Heart right ventricle (tissue), 16 donors: ENCODE data around the gene NEK11. TPM values are rescaled to one million over a fixed set of nuclear protein-coding genes. Genes with fewer than 3 reads are reported as not detected.
A peak's percentile ranks its signal among the peaks of the same experiment; 100 is the strongest.
"Not testable (repeated sequence)": the region's sequence is repeated elsewhere in the genome, so short reads cannot be mapped to it uniquely, and the experiment has no call there.

Source experiments
- ATAC-seq, 8 donors: fragments of 200-7000 bp; cut with Tn5 transposase; one replicate each; pipeline ENCODE4 v1.9.1; 2020; ENCODE audit warnings: mild to moderate bottlenecking in 8 of 8, moderate library complexity in 8 of 8, moderate number of reproducible peaks in 1 of 8
- DNase-seq, 2 donors: peaks; one replicate each; pipeline ENCODE4 v3.0.0-alpha.2; 2020
- H3K27ac ChIP-seq, 10 donors: fragments of 200-600 bp; sonication (generic) in 2 of 10; one replicate each; pipeline versions ENCODE4 v1.5.0 to v1.8.0; 2020 to 2022; ENCODE audit warnings: mild to moderate bottlenecking in 3 of 10
- H3K27me3 ChIP-seq, 7 donors: fragments of 200-600 bp; one replicate each; pipeline ENCODE4 v1.8.0; 2021 to 2022; ENCODE audit warnings: mild to moderate bottlenecking in 2 of 7
- H3K36me3 ChIP-seq, 9 donors: fragments of 200-600 bp; sonication (generic) in 1 of 9; one replicate each; pipeline versions ENCODE4 v1.5.0 to v1.8.0; 2020 to 2022; ENCODE audit warnings: mild to moderate bottlenecking in 2 of 9
- H3K4me1 ChIP-seq, 9 donors: fragments of 200-600 bp; sonication (generic) in 1 of 9; one replicate each; pipeline versions ENCODE4 v1.5.0 to v1.8.0; 2020 to 2022; ENCODE audit warnings: mild to moderate bottlenecking in 4 of 9
- H3K4me3 ChIP-seq, 10 donors: fragments of 200-600 bp; sonication (generic) in 2 of 10; one replicate each; pipeline versions ENCODE4 v1.5.0 to v1.8.0; 2020 to 2022; ENCODE audit warnings: mild to moderate bottlenecking in 7 of 10, moderate library complexity in 2 of 10
- H3K9me3 ChIP-seq, 11 donors: fragments of 200-600 bp in 10 of 11; sonication (generic) in 2 of 11; one replicate each; pipeline versions ENCODE4 v1.5.0 to v1.8.0; 2013 to 2022; ENCODE audit warnings: mild to moderate bottlenecking in 2 of 11, control low read depth in 1 of 11, moderate library complexity in 1 of 11
- WGBS, 2 donors: extraction: QIAGEN DNeasy Blood & Tissue Kit; methylation state at CpG; one replicate each; pipeline ENCODE4 v1.1.7; 2013; ENCODE audit warnings: inconsistent platforms in 1 of 2; 5-methylcytosine and 5-hydroxymethylcytosine counted together
- intact Hi-C, 10 donors: fragments of 100-400 bp; cut with DNase I; formaldehyde crosslinking; loops; one replicate each; pipeline versions ENCODE4 v1.11.1 to v1.14.2; 2022
- polyA plus RNA-seq, 2 donors: library from polyadenylated mRNA; stranded (reverse); fragments of 200-250 nt; gene quantifications; one replicate each; pipeline ENCODE4 v1.2.3, GENCODE V29; 2013
- total RNA-seq, 10 donors: library from RNA; stranded (reverse); fragmentation: NEBNext Ultra II Directional in 3 of 10; extraction: Animal tissue kit (Norgen Biotek cat#: 25700) in 3 of 10; gene quantifications; one replicate each; pipeline versions ENCODE4 v1.2.1 to v1.2.4, GENCODE V29; 2021 to 2023
- TF ChIP-seq, protein P1 (sequence below), 9 donors: fragments of 200-600 bp; sonication (generic) in 2 of 9; IDR thresholded peaks; one replicate each; pipeline versions ENCODE4 v1.5.0 to v1.8.0; 2021 to 2022; ENCODE audit warnings: antibody characterized with exemption in 9 of 9, mild to moderate bottlenecking in 5 of 9, moderate library complexity in 1 of 9
- donor health status: Arrhythmogenic right ventricular cardiomyopathy.
- donor health status: ischemic (EF 13 %, LVEDD 7.1; RV severe dilation, severe dysfunction).
- donor health status: healthy with polysubstance abuse.
- donor health status: DM: no; HTN: yes; CAD: no.
- donor health status: DM: no; HTN: no; CAD: no.
- donor health status: ischemic (EF 25% LVEDD 6.9; RV normal size, moderate dysfunction).
- donor health status: ischemic (EF 25% LVEDD 5.7; RV mildly dilated, moderate dysfunction).
- donor health status: healthy.
- donor health status: DM: yes; HTN: yes; CAD: no.
- donor health status: Ischemic cardiomyopathy.
- donor health status: ischemic (EF 35%, LVEDD 5.7; RV mildly dilated, moderate dysfunction).
- donor health status: nonischemic (EF 11% LVEDD 7.7; RV severe dilation, severe dysfunction).
- donor health status: DM: yes; HTN: yes; CAD: no.
- donor health status: PGD.
- donor health status: ischemic (EF 29% LVEDD 5.4; RV normal size, mild dysfunction).
- donor health status: nonischemic (EF 23%, LVEDD 6.1; RV moderate dilation, normal function).

Gene NEK11
- total and polyA plus RNA-seq, 12 donors: 0.88 to 3.7 (median 1.9) TPM

DNA sequence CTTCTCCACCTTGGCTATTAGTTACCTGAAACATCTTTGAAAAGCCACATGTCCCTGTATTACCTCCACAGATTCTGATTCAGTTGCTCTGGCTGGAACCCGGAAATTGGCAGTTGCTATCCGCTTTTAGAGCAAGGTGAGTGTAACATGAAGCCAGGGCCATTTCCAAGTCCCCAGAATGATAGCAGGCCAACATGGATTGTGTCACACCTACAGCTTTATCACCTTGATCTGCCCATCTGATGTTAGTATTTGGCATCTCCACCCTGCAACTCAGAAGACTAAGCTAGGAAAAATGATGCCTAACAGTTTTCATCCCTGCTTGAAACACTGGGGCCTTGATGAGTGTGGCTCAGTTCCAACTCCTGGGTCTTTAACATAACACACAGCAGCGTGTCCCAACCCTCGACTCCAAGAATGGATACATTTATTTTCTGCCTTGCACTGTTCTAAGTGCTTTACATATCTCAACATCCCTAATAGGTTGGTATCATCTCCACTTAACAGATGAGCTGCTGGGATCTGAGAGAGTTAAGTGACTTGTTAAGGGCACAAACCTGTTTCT, 333.6 kb downstream of the NEK11 start:
- ATAC-seq (no peak), DNase-seq (no peak)
- TF ChIP-seq, protein P1, sequence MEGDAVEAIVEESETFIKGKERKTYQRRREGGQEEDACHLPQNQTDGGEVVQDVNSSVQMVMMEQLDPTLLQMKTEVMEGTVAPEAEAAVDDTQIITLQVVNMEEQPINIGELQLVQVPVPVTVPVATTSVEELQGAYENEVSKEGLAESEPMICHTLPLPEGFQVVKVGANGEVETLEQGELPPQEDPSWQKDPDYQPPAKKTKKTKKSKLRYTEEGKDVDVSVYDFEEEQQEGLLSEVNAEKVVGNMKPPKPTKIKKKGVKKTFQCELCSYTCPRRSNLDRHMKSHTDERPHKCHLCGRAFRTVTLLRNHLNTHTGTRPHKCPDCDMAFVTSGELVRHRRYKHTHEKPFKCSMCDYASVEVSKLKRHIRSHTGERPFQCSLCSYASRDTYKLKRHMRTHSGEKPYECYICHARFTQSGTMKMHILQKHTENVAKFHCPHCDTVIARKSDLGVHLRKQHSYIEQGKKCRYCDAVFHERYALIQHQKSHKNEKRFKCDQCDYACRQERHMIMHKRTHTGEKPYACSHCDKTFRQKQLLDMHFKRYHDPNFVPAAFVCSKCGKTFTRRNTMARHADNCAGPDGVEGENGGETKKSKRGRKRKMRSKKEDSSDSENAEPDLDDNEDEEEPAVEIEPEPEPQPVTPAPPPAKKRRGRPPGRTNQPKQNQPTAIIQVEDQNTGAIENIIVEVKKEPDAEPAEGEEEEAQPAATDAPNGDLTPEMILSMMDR (IDR thresholded peaks at IDR 0.05): no peak
- intact Hi-C loops: loop anchor here in 1 of 10 donors (10.0 kb wide), 1 partner anchor 145 kb away; the partner anchor contains the start of gene MRPL3
- Histone ChIP-seq H3K4me1 (peaks cover 0 to 33% (median 13%) of the 10 kb centered on the region in 9 donors), H3K36me3 (no peaks in the 10 kb centered on the region), H3K9me3 (no peaks in the 10 kb centered on the region), H3K4me3 (peak overlapping the region in 3 of 10 donors; percentile 56 to 66 (median 61)), H3K27me3 (no peaks in the 10 kb centered on the region), H3K27ac (peak overlapping the region in 5 of 10 donors; percentile 12 to 92 (median 86))
- WGBS, 2 donors: 47 to 72% methylated on average over 4 of the region's 4 CpGs

DNA sequence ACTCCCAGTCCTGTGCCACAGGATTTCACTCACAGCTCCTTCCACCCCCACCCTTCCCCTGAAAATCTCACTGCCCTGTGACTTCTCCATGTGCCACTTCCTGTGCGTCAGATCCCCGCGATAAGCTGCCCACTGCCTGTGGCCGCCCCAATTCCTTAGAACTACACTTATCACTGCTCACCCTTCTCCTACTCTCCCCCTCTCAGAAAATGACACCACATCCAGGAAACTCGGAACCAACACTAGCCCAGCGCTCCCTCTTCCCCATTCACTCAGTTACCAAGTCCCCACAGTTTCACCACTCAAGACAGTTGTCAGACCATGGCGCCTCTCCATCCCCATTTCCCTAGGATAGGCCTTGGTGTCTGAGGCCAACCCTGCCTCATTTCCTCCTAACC, 334.4 kb downstream of the NEK11 start:
- Histone ChIP-seq H3K27ac (peak overlapping the region in 9 of 10 donors; percentile 80 to 92 (median 88)), H3K4me3 (peak overlapping the region in 9 of 10 donors; percentile 34 to 66 (median 57)), H3K4me1 (peaks cover 0 to 33% (median 13%) of the 10 kb centered on the region in 9 donors)
- intact Hi-C loops: loop anchor here in 1 of 10 donors (10.0 kb wide), 1 partner anchor 144 kb away; the partner anchor contains the start of gene MRPL3
- H3K9me3 ChIP-seq, DNase-seq, H3K36me3 ChIP-seq, H3K27me3 ChIP-seq: not testable (repeated sequence)
- ATAC-seq: peak; percentile 3 to 36 (median 20)
- WGBS, 2 donors: 72 to 79% methylated on average over 7 of the region's 7 CpGs

DNA sequence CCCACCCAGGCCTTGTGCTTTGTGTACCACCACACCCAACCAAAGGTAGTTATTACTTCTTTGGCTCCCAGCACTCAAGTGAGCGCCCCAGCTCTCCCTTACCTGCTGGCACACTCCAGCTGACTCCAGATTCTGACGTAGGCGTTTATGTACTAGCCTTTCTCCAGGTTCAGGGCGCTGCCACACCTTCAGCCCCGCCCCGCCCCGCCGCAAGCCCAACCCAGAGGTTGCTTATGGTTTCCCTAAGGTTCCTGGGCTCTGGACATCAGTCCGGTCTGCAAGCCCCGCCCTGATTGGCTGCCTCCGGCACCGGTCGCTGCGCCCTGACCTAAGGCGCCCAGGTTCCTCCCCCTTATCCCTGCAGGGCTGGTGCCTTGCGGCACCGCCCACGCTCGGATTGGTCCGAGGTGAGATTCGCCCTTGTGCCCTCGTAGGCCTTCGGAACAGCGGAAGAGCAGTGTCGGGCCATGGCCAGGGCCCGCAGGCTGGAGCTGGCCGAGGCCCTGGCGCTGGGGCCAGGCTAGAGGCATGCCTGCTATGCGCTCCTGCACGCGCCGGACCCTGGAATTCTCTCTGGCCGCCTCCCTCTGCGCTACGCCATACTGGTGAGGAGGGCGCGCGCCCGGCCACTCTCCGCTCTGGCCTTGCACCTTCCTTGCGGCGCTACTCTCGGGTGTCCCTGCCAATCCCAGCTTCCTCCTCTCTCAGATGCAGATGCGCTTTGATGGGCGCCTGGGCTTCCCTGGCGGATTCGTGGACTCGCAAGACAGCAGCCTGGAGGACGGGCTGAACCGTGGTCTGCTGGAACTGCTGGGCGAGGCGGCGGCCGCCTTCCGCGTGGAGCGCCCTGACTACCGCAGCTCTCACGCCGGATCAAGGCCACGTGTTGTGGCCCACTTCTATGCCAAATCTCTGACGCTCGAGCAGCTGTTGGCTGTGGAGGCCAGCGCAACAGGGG, 335.1 kb downstream of the NEK11 start:
- Histone ChIP-seq H3K27me3 (no peaks in the 10 kb centered on the region), H3K9me3 (no peaks in the 10 kb centered on the region), H3K4me1 (peaks cover 0 to 33% (median 13%) of the 10 kb centered on the region in 9 donors), H3K36me3 (no peaks in the 10 kb centered on the region), H3K4me3 (peak overlapping the region; percentile 34 to 66 (median 56)), H3K27ac (peak overlapping the region; percentile 4 to 92 (median 87))
- DNase-seq: peak; percentile 80 to 86
- intact Hi-C loops: loop anchor here in 1 of 10 donors (10.0 kb wide), 1 partner anchor 143 kb away; the partner anchor contains the start of gene MRPL3
- TF ChIP-seq, protein P1 (IDR thresholded peaks at IDR 0.05): no peak
- ATAC-seq: peak; percentile 92 to 98 (median 95)
- 4 to 7% methylated on average over 61 to 64 of the region's 64 CpGs for WGBS, 2 donors

DNA sequence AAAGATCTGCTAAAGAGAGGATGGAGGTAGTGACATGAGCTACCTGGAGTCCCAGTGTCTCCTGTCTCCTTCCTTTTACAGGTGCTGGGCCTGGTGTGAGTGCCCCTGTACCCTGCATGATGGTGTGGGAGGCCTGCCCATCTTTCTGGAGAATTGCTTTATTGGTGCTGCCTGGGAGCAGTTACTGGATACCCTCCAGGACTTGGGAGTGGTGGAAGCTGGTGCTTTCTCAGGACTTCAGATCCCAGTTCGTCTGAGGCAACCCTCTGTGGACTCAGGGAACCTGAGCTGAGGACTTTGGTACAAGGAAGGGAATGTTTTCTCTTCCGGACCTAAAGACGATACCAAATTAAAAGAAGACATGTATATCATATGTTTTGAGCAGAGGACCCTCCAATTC, 336.6 kb downstream of the NEK11 start:
- H3K4me3 ChIP-seq: no peak overlapping the region
- H3K27me3 ChIP-seq: no peaks in the 10 kb centered on the region
- no peak overlapping the region for H3K27ac ChIP-seq
- peaks cover 0 to 24% (median 13%) of the 10 kb centered on the region in 9 donors for H3K4me1 ChIP-seq
- H3K36me3 ChIP-seq: no peaks in the 10 kb centered on the region
- no peaks in the 10 kb centered on the region for H3K9me3 ChIP-seq
- TF ChIP-seq, protein P1 (IDR thresholded peaks at IDR 0.05): no peak
- no peak for ATAC-seq
- WGBS, 2 donors: 71 to 93% methylated on average over 3 of the region's 3 CpGs
- DNase-seq: no peak
- intact Hi-C loops: loop anchor here in 1 of 10 donors (10.0 kb wide), 1 partner anchor 142 kb away; the partner anchor contains the start of gene MRPL3
